Body of pancreas (tissue), 4 donors: Measurements from ENCODE around the gene ADD1.

ENCODE experiments used
- CTCF ChIP-seq, 7 experiments: fragments of 450-650 bp in 4 of 7; fragments of 200-600 bp in 3 of 7; sonication (generic) in 3 of 7; IDR thresholded peaks; one replicate each; pipeline ENCODE4 v1.5.1; 2016 to 2019; ENCODE audit warnings: antibody characterized with exemption in 7 of 7
- POLR2A ChIP-seq, 3 donors: fragments of 450-650 bp; IDR thresholded peaks; one replicate each; pipeline ENCODE4 v1.6.1; 2016; ENCODE audit warnings: antibody characterized with exemption in 3 of 3, mild to moderate bottlenecking in 2 of 3

GRCh38 chr4:2873329-2873728 lies 29.7 kb downstream of the ADD1 start:
- no peak for TF ChIP-seq CTCF (IDR thresholded peaks at IDR 0.05)
- no peak for TF ChIP-seq POLR2A (IDR thresholded peaks at IDR 0.05)
